K562 (cell line): ENCODE results near the gene EN2. TPM values are rescaled to one million over a fixed set of nuclear protein-coding genes. Genes with fewer than 3 reads are reported as not detected.

Source experiments
- ATAC-seq: fragments of 200-7000 bp; cut with Tn5 transposase; 3 replicates; pipeline ENCODE4 v1.9.1; 2020; ENCODE audit warnings: moderate library complexity
- BruUV-seq: library from RNA; stranded (reverse); fragments of 400-500 nt; replicated peaks from 2 replicates; lab custom pipeline; 2021; lab: Mats Ljungman, UMichigan
- CTCF ChIA-PET: fragments of 300-600 bp; formaldehyde crosslinking; extraction: SDS; loops from one replicate; lab custom pipeline; 2021; ENCODE audit warnings: low intra/inter-chr PET ratio; lab: Yijun Ruan, JAX
- POLR2A ChIA-PET: fragments of 300-600, 350-650 bp; sonication (Branson Sonifier 250); formaldehyde crosslinking; extraction: SDS; loops from one replicate; lab custom pipeline; 2021; ENCODE audit warnings: antibody characterized with exemption, inconsistent platforms; lab: Yijun Ruan, JAX
- DNase-seq, 4 experiments: peaks; one replicate each; pipeline versions ENCODE4 v3.0.0 to v3.0.0-alpha.2; 2011 to 2018; ENCODE audit warnings: low spot score in 3 of 4, mixed read lengths in 3 of 4; ENCODE audit errors: extremely low read depth in 1 of 4
- FAIRE-seq: peaks from 2 replicates; lab custom pipeline; 2011; peaks lifted over from hg19 to GRCh38; lab: Jason Lieb, UNC
- H2AFZ ChIP-seq: 2 replicates; pipeline ENCODE4 v1.6.0; 2011; ENCODE audit warnings: low read depth, low read length, control low read depth, inconsistent platforms
- H3K27ac ChIP-seq: fragments of 200-600 bp; 3 replicates; pipeline ENCODE4 v1.8.0; 2011; ENCODE audit warnings: low read depth, mild to moderate bottlenecking, control low read depth, inconsistent platforms, low read length, moderate library complexity, mixed read lengths; ENCODE audit errors: extremely low read depth
- H3K27me3 ChIP-seq, 2 experiments: fragments of 300-600 bp in 1 of 2; 2 replicates in 1 of 2; 3 replicates in 1 of 2; pipeline versions ENCODE4 v1.6.0 to v1.8.0; 2011; ENCODE audit warnings: inconsistent platforms in 2 of 2, low read length in 2 of 2, mild to moderate bottlenecking in 1 of 2, mixed read lengths in 1 of 2, moderate library complexity in 1 of 2; ENCODE audit not compliant: control insufficient read depth in 2 of 2, insufficient read depth in 2 of 2
- H3K36me3 ChIP-seq: fragments of 300-600 bp; 3 replicates; pipeline ENCODE4 v1.8.0; 2011; ENCODE audit warnings: mild to moderate bottlenecking, low read length, inconsistent platforms; ENCODE audit not compliant: control insufficient read depth, insufficient read depth
- H3K4me1 ChIP-seq, 2 experiments: fragments of 200-600 bp in 1 of 2; replicated peaks in 1 of 2; 2 replicates in 1 of 2; 3 replicates in 1 of 2; pipeline versions ENCODE4 v1.5.1 to v1.8.0; 2011; ENCODE audit warnings: inconsistent platforms in 2 of 2, low read length in 2 of 2, mild to moderate bottlenecking in 1 of 2, mixed read lengths in 1 of 2, moderate library complexity in 1 of 2; ENCODE audit not compliant: control insufficient read depth in 2 of 2, insufficient read depth in 2 of 2
- H3K4me2 ChIP-seq: 2 replicates; pipeline ENCODE4 v1.6.1; 2011; ENCODE audit warnings: low read length, control low read depth, inconsistent platforms, mixed read lengths; ENCODE audit not compliant: insufficient read depth
- H3K4me3 ChIP-seq: fragments of 200-600 bp; sonication (generic), shearing (Covaris generic); 2 replicates; pipeline ENCODE4 v1.5.1; 2016; ENCODE audit warnings: control low read depth, inconsistent platforms
- H3K79me2 ChIP-seq: fragments of 200-600 bp; 3 replicates; pipeline ENCODE4 v1.8.0; 2011; ENCODE audit warnings: low read length, inconsistent platforms; ENCODE audit not compliant: control insufficient read depth, insufficient read depth
- H3K9ac ChIP-seq, 2 experiments: 2 replicates each; pipeline versions ENCODE4 v1.6.0 to v1.6.1; 2011; ENCODE audit warnings: low read depth in 2 of 2, low read length in 2 of 2, control low read depth in 1 of 2, inconsistent platforms in 1 of 2, mild to moderate bottlenecking in 1 of 2, mixed read lengths in 1 of 2; ENCODE audit not compliant: insufficient read depth in 1 of 2
- H3K9me1 ChIP-seq: one replicate; pipeline ENCODE4 v1.6.0; 2011; ENCODE audit warnings: inconsistent platforms, mild to moderate bottlenecking, low read length, moderate library complexity; ENCODE audit not compliant: control insufficient read depth, insufficient read depth
- H3K9me3 ChIP-seq: replicated peaks from 2 replicates; pipeline ENCODE4 v1.5.1; 2011; ENCODE audit warnings: low read depth, low read length, inconsistent platforms; ENCODE audit not compliant: control insufficient read depth, insufficient read depth
- H4K20me1 ChIP-seq: replicated peaks from 2 replicates; pipeline ENCODE4 v1.6.1; 2011; ENCODE audit warnings: low read length, inconsistent platforms, mixed read lengths; ENCODE audit not compliant: control insufficient read depth, insufficient read depth
- CBX8 ChIP-seq: fragments of 200-600 bp; sonication (generic); IDR thresholded peaks from 2 replicates; pipeline ENCODE4 v1.6.1; 2012; ENCODE audit warnings: borderline replicate concordance, mixed run types, low read depth, mild to moderate bottlenecking, moderate library complexity, mixed read lengths, low read length, control low read depth, inconsistent platforms; ENCODE audit not compliant: poor library complexity, severe bottlenecking; ENCODE audit errors: extremely low read depth
- CEBPG ChIP-seq, 3 experiments: fragments of 200-800 bp in 1 of 3; sonication (Bioruptor generic) in 1 of 3; sonication (generic) in 1 of 3; formaldehyde crosslinking in 1 of 3; IDR thresholded peaks in 2 of 3; conservative IDR thresholded peaks in 1 of 3; 2 replicates each; pipeline versions ENCODE4 v1.6.1 to v1.8.0; 2016 to 2022; ENCODE audit warnings: missing compliant biosample characterization in 2 of 3, missing genetic modification characterization in 2 of 3, mild to moderate bottlenecking in 1 of 3, missing genetic modification reagents in 1 of 3
- TEAD2 ChIP-seq: fragments of 450-650 bp; IDR thresholded peaks from 2 replicates; pipeline ENCODE4 v1.6.1; 2016; ENCODE audit warnings: missing genetic modification characterization, control low read depth, missing compliant biosample characterization
- ZFP36 ChIP-seq: fragments of 150-350 bp; IDR thresholded peaks from 2 replicates; pipeline ENCODE4 v1.6.1; 2018; ENCODE audit warnings: low read length, low read depth; ENCODE audit not compliant: partially characterized antibody
- WGBS: fragments of 100-300 bp; shearing (Covaris generic); methylation state at CpG from one replicate; pipeline ENCODE4 v1.1.6; 2016; ENCODE audit warnings: low coverage, mixed read lengths; ENCODE audit not compliant: insufficient coverage; ENCODE audit errors: missing lambda C conversion rate; 5-methylcytosine and 5-hydroxymethylcytosine counted together
- in situ Hi-C: fragments of 300-500 bp; cut with MboI; formaldehyde crosslinking; loops from 4 replicates; pipeline ENCODE4 v1.15.0; 2018; ENCODE audit warnings: inconsistent platforms, mixed read lengths
- intact Hi-C: fragments of 100-400 bp; cut with micrococcal nuclease; formaldehyde crosslinking; loops from 2 replicates; pipeline ENCODE4 v1.14.2; 2022
- polyA plus RNA-seq, 8 experiments: library from polyadenylated mRNA; depleted of rRNA in 4 of 8; stranded (reverse) in 5 of 8; unstranded in 3 of 8; fragments of >200 nt; fragmentation: Nextera tagmentation in 2 of 8; fragmentation: Illumina TruSeq in 1 of 8; extraction: Ambion mirVana in 2 of 8; extraction: Trizol in 1 of 8; gene quantifications; 2 replicates each; pipeline versions ENCODE4 v1.2.1 to v1.2.3, GENCODE V29; 2011 to 2014; ENCODE audit warnings: inconsistent platforms in 1 of 8, missing spikeins in 1 of 8
- total RNA-seq, 7 experiments: library from RNA; depleted of rRNA in 6 of 7; stranded (reverse); fragments of >200 nt in 6 of 7; fragmentation: Illumina TruSeq in 2 of 7; extraction: Trizol in 2 of 7; gene quantifications; 2 replicates each; pipeline versions ENCODE4 v1.2.1 to v1.2.3, GENCODE V29; 2011 to 2021; ENCODE audit warnings: low replicate concordance in 1 of 7

The EN2 gene
- total and polyA plus RNA-seq, 9 of the 15 experiments (the other 6 are each of a cell fraction or from before 2014, with no cell fraction given): 0.04 TPM; not detected in 7

GRCh38 chr7:155508376-155509358 is 50.7 kb downstream of the EN2 start:
- POLR2A ChIA-PET: no interaction called here
- ATAC-seq: no peak
- intact Hi-C loops (no loop called here), in situ Hi-C loops (no loop called here)
- no TSS peak for BruUV-seq
- WGBS: 2% methylated on average over 29 of the region's 29 CpGs
- Histone ChIP-seq H3K36me3 (no peaks in the 10 kb centered on the region), H4K20me1 (0 out of 2 replicates have a peak, but pooled peaks cover 3% of the 10 kb centered on the region), H3K9ac (no peak overlapping the region), H3K9me1 (no peaks in the 10 kb centered on the region), H2AFZ (no peak overlapping the region), H3K27ac (no peak overlapping the region), H3K27me3 (peaks cover 42 to 48% of the 10 kb centered on the region in 2 experiments), H3K4me3 (no peak overlapping the region), H3K4me2 (no peak overlapping the region), H3K4me1 (peaks cover 0 to 7% of the 10 kb centered on the region in 2 experiments; a peak in 1 of 5 replicates), H3K79me2 (no peaks in the 10 kb centered on the region), H3K9me3 (no peaks in the 10 kb centered on the region)
- CTCF ChIA-PET: no interaction called here
- no peak for FAIRE-seq
- no peak for TF ChIP-seq CEBPG (CRISPR knock-in tag; IDR thresholded peaks at IDR 0.05)
- TF ChIP-seq CEBPG (tag; conservative IDR thresholded peaks at IDR 0.05 in 1 of 2, IDR thresholded peaks at IDR 0.05 in 1 of 2): peak in 1 of 2 experiments; percentile 23; a peak in 1 of 4 replicates
- TF ChIP-seq TEAD2: no peak
- TF ChIP-seq CBX8: peak; percentile 56
- peak; percentile 9 for TF ChIP-seq ZFP36
- DNase-seq: no peak
